GM21360 (cell line): Measurements from ENCODE around the gene SCNN1A.

Experiments used
- ATAC-seq: cut with Tn5 transposase; IDR thresholded peaks from one replicate; pipeline ENCODE4 v1.9.1; 2021; ENCODE audit warnings: mild to moderate bottlenecking, moderate library complexity; ENCODE audit not compliant: unreplicated experiment

SCNN1A gene

DNA sequence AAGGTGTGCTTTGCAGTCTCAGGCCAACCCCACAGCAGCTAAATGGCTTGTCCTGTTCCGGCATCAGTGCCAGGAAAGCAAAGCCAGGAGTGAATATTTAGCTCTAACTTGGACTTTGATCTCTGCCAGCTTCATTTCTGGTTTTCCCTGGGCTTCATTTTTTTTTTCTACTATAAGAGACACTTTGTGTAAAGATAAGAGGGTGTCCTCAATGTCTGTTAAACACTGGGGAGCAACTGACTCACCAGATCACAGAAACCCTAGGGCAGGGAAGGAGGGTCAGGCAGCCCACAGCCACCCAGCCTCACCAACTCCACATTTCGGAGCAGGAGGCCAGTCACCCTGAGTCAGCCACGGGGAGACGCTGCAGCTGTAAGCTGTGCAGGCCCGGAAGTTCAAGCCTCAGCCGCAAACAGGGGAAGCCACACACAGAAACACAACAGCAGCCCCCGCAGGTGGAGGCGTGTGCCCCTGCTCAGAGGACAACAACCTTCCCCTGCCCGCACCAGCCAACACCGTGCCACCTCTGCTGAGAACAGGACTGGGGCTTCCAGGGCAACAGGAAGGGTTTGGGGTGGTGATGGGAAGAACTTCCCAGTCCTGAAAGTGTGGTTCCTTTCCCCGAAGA lies 39.8 kb downstream of the SCNN1A start:
- ATAC-seq: no peak

DNA sequence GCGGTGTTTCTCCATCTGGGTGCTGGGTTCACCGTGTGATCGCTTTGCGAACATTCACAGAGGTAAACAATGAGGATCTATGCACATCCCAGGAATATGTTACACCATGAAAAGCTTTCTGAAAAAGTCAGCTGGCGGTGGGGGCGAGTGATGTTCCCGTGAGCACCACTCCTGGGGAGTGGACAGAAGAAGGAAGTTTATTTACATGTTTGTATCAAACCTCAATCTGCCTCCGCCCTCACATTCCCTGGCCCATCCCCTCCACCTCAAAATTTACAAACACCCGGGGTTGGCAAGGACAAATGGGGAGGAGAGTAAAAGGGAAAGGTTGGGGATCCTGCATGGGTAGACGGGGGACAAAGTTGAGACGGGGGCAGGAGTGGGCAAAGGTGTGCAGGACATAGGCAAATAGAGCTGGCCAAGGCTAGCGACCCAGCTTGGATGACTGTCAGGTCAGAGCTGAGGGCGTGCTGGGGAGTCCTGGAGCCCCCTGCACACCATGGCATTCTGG lies 40.4 kb downstream of the SCNN1A start:
- ATAC-seq: no peak

DNA sequence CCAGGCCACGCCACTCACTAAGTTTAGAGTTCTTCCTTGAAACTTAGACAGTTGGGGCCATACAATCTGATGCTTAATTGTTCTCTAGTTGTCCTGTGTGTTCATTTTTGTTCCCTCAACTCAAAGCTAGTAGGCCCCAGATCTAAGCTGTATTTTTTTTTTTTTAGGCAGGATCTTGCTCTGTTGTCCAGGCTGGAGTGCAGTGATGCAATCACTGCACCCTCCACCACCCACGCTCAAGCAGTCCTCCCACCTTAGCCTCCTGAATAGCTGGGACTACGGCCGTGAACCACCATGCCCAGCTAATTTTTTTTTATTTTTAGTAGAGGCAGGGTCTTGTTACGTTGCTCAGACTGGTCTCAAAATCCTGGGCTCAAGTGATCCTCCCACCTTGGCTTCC lies 41.0 kb downstream of the SCNN1A start:
- no peak for ATAC-seq

DNA sequence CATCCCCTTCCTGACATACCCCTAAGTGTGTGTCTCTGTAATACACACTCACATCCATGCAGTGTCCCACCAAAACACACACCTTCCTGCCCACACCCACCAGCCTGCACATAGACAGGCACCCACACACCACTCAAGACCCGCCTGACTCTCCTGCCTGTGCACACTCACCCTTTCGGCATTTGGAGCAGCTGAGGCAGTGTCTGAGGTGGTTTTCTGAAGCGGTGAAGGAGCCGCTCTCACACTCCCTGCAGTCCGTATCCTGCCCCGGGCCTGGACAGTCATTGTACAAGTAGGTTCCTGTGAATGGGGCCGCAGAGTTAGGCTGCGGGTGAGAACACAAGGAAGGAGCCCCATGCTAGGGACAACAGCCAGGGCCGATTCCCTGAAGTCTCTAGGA lies 41.8 kb downstream of the SCNN1A start:
- ATAC-seq: no peak

DNA sequence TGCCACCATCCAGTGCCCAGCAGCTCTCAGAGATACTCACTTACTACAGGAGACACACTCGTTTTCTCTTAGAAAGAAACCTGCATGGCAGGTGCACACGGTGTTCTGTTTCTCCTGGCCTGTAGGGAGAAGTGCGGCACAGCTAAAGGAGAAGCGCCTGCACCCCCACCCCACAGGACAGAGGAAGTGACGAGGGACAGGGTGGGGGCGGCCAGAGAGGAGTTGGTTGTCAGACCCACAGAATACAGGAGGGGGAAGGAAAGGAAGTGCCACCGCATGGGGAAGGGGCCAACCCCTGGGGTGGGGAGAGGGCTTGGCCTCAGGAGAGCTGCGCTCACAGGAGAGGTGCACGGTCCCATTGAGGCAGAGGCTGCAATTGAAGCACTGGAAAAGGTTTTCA lies 42.3 kb downstream of the SCNN1A start:
- no peak for ATAC-seq

DNA sequence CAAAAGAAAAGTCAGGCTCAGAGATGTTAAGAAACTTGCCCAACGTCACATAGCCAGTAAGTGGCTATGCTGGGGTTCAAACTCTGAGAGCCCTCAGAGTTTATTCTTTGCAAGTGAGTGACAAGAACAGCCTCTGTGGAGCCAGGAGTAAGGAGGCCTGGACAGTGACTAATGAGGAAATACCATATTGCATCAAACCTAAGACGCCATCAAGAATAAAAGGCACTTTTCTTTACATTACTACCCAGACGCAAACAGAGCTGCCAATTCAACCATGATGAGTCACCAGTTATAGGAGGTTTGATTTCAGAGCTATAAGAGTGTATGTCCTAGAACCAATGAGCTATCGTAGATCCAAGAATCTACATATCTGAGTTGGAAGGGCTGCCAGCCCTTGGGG lies 42.9 kb downstream of the SCNN1A start:
- no peak for ATAC-seq

DNA sequence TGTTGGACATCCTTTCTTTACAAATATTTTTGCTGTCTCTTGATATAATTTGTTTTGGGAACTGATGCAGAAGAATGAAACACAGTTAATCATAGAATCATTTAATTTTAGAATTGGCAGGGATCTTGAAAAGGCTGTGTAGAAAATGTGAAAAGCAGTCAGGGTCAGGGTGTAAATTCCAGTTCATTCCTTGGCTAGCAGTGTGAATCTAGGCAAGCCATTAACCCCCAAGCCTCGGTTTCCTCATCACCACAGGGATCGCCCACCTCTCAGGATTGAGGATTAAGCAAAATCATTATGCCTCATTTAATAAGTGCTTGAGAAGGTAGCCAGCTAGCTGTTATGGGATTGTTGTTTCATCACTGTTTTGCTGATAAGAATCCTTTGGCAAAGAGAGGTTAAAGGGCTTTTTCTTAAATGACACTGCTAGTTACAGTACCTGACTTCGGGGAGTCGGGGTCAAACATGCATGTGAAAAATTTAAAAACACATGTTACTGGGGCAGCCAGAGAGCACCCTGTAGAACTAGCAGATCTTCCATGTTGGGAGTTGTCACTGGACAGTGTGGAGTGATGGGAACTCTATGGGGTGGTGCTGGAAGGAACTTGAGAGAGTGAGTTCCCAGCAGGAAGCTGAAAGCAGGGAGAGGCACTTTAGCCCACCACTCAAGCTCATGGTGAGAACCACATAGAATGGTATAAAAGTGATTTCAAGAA lies 44.2 kb downstream of the SCNN1A start:
- ATAC-seq: no peak

DNA sequence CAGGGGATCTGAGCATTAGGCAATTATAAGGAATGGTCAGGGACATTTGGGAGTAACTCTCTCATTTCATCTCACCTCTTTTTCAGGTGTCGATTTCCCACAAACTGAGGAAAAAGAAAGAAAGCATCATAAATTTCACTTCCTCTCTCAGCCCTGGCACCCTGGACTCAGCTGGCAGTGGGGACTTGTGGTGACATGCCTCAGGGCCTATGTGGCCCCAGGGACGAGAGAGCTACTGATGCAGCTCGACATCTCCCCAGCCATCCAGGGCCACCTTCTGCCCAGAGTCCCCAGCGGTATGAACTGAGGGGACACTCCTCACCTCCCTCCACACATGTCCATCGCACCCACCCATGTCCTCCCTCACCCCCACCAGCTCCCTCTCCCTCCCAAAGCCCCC lies 45.2 kb downstream of the SCNN1A start:
- ATAC-seq: no peak

DNA sequence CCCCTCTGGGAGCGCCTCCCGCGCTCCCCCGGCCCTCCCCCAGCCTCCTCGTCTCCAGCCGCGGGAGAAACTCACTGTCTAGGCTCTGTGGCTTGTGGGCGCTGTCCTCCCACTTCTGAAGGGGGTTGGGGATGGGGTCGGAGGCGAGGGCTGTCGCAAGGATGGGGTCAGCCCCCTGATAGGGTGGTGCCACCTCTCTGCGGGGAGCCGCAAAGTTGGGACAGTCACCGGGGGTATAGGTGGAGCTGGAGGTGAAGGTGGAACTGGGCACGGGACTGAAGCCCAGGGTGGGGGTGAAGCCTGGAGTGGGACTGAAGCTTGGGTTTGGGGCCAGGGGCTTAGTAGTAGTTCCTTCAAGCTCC lies 45.7 kb downstream of the SCNN1A start:
- no peak for ATAC-seq

DNA sequence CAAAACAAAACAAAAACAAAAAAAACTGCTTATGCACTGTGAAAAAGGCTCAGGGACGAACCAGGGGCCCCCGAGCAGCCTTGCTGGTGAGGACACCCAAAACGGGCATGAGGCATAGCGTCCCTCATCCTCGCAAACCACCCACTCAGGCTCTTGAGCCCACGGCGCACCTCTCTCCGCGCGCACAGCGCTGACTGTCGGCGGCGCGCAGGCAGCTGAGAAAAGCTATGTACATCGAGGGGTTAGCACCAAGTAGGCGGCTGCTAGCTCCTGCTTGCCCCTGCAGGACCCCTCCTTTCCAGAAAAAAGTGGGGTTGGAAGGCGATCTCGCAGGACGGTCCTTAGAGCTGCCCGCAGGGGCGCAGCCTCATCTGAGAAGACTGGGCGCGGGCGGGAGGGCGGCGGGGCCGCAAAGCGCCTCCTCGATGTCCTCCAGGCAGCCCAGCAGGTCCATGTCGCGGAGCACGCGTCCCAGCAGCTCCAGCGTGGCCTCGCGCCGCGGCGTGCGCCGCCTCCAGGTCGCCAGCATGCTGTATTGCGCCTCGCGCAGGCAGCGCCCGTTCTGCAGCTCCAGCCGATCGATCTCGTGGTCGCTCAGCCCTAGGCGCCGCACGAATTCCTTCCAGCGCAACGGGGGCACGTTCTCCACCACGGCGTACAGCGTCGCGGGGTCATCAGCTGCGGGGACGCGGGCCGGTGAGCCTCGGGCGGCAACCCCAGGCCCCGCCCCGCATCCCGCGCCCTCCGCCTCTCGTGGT lies 46.2 kb downstream of the SCNN1A start:
- no peak for ATAC-seq

DNA sequence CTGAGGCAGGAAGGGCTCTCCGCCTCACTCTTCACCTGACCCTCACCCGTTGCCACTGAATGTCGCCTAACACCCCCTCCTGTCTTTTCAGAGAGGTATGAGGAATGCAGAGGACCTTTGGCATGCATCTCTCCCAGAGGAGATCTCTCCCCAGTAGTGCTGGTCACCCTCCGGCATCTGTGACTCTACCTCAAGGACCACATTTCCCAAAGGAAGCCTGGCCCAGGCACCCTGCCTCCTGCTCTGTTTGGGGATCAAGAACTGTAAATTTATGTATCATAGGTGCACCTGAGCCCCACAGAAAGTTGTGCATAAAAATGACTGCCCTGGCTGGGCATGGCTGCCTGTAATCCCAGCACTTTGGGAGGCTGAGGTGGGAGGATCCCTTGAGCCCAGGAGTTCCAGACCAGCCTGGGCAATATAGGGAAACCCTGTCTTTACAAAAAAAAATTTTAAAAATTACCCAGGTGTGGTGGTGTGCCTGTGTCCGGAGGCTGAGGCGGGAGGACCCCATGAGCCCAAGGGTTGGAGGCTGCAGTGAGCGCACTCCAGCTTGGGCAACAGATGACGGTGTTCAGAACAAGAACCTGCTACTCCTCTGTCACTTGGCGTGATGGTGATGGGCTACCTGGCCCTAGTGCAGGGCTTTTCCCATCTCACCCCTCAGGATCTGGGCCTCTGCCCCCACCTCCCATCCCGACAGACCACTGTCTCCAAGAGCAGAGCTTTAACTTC lies 47.2 kb downstream of the SCNN1A start:
- ATAC-seq: no peak

DNA sequence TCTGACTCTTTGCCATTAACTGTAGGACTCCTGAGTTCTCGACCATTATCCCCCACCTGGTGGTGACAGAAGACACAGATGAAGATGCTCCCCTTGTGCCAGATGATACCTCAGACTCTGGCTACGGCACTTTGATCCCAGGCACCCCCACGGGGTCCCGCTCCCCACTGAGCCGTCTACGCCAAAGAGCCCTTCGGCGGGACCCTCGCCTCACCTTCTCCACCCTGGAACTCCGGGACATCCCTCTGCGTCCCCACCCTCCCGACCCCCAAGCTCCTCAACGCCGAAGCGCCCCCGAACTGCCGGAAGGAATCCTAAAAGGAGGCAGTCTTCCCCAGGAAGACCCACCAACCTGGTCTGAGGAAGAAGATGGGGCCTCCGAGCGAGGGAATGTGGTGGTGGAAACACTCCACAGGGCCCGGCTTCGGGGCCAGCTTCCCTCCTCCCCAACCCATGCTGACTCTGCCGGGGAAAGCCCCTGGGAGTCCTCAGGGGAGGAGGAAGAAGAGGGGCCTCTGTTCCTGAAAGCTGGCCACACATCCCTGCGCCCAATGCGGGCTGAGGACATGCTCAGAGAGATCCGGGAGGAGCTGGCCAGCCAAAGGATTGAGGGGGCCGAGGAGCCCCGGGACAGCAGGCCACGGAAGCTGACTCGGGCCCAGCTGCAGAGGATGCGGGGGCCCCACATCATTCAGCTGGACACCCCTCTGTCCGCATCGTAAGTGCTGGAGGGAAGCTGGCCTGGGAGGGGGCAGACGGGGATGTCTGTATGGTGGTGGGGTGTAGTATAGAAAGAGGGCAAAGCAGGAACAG lies 47.9 kb downstream of the SCNN1A start:
- no peak for ATAC-seq

DNA sequence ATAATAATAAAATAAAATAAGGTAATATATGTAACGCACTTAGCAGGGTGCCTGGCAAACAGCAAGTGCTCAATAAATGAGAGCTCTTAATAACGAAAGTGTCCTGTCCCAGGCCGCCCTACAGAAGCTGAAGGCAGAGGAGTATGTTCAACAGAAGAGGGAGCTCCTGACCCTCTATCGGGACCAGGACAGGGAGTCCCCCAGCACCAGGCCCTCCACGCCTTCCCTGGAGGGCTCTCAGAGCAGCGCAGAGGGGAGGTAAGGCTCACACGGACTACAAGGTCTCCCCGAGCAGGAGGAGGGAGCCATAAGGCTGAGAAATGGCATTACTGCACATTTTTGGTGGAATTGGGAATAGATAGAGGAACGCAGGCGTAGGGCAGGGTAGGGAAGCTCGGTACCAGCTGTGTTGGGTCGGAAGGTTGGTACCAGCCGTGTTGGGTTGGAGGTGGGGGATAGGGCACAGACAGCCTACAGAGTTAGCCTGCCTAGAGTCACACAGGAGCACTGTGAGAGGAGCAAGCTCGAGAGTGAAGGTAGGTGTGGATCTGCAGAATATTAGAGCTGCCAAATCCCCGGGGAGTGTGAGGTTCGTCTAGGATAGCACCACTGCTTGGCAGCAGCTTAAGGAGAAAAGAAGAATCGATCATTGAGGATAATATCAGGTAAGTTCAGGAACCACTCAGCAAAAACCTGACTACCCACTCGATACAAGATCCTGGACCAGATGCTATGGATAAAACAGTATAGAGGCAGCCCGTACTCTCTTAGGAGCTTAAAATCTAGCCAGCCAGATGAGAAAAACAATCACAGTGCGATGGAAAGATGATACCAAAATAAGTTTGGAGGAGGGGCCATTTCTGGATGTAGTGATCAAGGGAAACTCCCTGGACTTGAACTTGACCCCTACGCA lies 48.8 kb downstream of the SCNN1A start:
- no peak for ATAC-seq

DNA sequence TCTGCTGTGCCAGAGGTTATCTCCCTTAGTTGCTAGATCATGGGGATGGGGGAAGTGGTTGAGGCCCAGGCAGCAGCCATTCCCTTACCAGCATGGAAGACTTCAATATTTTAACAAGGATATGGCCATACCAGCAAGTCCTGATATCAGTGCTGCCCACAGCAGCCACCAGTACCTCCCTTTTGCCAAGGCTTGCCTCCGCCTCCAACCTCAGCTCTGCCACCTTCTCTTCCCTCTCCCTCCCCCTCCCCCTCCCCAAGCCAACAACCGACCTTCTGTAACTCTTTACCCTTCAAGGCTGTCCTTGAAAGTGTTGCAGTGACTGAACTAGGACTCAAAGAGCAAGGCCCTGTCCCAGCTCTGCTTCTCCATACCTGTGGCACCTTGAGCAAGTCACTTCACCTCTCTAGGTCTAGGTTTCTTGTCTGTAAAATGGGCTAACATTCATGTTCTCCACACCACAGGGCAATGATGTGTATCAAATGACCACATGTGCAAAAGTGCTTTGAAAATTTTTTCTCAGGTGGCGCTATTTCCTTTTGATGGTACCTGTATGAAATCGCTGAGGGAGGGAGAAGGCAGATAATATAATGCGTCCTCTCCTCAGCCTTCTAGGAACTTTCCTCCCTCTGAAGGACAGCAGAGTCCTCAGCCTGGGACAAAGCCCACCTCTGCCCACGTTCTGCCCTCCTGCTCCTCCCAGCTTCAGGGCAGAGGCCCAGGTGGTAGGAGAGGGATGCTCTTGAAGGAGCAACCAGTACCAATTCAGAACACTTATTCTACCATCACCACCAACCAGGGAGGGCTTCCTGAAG lies 50.2 kb downstream of the SCNN1A start:
- ATAC-seq: no peak

DNA sequence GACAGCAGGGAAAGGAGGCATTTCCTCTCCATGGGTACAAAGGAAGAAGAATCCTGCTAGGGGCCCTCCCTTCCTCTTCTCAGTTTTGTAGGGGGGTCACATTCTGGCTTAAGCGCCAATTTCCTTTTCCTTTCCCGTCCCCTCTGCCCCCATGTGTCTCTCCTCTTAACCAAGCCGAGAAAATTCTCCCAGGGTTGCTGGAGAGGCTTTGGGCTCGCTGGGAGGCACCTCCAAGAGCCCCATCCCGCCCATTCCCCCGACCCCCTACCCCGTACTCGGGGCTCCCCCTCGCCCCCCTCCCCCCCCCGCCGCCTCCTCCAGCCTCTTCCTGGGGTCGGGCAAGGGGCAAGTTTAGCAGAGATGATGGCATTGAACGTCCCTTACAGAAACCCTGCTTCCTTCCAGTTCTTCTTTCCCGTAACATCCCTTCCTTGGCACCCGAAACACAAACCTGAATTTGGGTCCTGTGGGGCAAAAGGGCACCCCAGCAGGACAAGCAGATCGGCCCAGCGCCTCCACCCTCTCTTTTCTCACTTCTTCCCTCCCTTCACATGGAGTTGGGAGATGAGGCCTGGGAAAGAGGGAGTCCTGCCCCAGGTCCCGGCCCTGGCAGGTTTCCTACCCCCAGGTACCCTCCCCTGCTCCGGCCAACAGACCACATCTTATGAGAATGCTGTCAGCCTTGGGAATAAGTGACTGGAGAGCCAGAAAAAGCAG lies 51.2 kb downstream of the SCNN1A start:
- no peak for ATAC-seq

DNA sequence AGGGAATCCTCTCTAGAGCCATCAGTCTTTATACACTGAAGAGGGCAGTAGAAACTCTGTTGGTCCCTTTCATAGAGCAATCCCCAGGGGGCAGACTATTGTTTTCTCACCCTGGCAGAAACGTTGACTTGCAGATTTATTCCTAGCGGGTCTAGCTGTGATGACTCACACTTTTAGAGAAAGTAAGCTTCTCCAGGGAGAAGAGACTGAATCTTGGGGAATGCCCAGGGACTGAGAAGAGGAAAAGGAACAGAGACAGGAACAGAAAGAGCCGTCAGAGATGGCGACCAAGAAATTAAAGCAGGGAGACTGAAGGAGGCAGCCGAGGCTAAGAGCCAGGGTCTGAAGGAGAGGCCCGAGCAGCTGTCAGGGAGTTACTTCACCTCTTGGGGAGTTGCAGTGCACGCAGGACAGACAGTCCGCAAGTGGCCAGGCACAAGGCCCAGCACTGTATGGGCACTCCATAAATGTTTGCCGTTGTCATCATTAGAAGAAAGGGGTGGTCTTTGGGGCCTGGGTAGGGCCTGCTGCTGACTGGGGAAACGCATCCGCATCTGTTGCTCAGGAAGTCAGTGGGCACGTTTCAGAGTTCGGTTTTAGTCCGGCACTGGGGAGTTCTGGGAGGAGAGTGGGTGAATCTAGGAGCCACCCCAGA lies 51.9 kb downstream of the SCNN1A start:
- ATAC-seq: peak; percentile 47

DNA sequence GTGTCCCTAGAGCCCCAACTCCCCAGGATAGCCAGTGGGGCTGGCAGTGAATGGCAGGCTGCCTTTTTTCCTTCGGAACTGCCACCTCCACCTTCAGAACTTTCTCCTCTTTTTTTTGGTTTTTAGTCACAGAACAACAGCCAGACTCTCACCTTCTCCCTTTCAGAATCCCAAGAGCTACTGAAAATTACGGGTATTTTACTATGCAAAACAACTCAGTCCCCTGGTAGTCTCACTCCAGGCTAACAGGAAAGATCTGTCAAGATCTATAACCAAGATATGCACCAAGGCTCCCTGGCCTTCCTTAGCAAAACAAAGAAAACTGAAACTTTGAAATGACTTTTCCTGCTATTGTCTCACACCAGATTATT lies 52.4 kb downstream of the SCNN1A start:
- peak; percentile 13 for ATAC-seq

DNA sequence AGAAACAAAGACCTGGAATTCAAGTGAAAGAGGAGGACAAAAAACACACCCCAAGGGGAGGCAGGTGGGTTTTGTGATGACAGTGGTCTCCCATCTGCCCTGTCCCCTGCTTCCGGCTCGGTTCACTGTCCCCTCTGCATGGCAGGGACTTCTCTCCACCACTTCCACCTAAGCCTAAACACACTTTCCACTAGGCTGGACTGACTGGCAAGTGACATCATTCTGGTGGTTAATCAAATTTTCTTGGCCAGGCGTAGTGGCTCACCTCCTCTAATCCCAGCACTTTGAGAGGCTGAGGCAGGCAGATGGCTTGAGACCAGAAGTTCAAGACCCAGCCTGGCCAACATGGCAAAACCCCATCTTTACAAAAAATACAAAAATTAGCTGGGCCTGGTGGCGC lies 53.0 kb downstream of the SCNN1A start:
- ATAC-seq: no peak
